HCEC 1CT (cell line): ENCODE measurements around the gene EFHC1.

Source experiments
- DNase-seq: peaks from one replicate; pipeline ENCODE4 v3.0.0-alpha.2; 2017

Gene EFHC1

DNA sequence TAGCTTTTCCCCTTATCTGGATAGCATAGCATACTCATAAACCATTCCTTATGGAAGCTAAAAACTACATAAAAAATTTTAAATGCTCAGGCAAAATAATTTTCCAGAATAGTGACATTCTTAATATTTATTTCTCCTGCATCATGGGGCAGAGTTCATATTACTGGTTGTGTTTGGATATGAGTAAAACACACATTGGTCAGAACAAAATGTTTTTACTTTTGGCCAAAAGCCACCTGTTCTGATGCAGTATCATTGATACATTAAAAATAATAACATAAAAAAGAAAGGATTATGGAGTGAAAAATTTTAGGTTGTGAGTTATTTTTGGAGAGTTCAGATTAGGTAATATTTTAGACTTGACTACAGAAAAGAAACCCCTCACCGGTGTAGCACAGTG lies 123.1 kb downstream of the EFHC1 start:
- peak; percentile 49 for DNase-seq

DNA sequence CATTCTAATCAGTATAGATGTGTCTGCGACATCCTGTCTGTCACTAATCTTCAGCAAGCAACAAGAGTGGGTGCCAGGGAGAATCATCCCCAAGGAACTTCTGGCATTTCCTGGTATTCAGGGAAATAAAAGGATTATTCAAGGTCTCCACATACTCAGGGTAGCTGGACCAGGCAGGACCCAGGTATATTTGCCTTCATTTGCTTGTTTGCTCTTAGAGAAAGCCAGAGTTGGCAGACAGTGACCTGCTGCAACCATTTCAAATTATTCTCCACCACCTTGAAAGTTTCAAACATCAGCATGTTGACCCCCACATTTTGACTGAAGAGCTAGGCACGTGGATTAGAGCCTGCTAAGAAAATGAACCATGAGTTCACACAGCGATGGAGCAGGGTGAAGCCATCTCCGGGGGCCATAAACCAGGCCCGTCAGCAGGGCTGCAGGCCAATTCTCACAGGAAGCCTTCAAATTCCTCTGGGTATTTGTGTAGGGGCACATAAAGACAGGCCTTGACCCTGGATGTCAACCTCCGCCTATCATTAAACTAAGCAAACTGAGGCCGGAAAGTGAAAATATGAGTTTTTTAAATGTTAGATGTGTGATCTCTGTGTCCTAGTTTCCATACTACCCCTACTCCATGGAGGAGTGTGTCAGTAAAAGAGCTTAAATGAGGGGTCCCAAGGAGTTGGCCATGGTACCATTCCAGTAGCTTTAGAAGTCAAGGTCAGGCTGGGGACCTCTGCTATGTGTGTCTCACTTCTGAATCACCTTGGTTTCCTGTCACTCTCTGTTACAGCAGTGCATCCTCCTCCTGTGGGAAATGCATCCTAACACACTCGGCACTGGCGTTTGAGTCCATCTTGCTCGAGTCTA lies 123.8 kb downstream of the EFHC1 start:
- peak; percentile 64 for DNase-seq

- peak; percentile 28 for DNase-seq
These were observed 124.7 kb downstream of the EFHC1 start for GRCh38 chr6:52544602-52545405.

GRCh38 chr6:52545406-52546119 lies 125.4 kb downstream of the EFHC1 start:
- DNase-seq = no peak

DNA sequence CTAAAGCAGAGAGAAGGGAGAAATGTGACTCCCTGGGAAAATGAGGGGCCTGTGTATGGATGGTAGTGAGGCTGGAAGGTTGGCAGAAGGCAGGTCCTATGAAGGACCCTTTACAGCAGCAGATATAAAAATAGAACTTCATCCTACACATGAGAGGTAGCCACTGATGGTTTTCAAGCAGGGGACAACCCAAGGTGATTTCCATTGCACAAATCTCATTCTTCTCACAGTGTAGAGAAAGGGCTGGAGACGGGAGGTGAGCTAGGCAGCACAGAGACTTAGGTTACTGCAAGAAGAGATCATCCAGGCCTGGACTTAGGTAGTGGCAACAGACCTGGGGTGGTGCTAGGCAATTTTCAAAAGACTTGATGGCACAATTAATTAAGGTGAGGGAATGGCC lies 126.0 kb downstream of the EFHC1 start:
- DNase-seq = no peak

DNA sequence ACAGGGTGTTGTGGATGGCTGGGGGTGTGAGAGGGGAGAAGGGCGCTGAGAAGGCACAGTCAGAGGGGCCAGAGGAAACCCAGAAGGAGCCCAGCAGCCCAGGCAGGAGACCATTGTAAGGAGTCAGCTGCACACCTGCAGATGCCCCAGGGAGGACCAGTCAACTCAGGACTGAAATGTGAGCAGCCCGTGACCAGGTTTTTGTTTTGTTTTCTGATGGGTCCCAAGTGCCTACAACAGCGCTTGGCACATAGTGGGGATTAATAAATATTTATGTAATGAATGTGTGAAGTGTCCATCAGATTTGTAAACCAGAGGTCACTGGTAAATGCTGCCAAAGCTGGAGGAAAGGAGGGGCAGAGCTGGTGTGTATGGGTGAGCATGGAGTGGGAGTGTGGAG lies 126.5 kb downstream of the EFHC1 start:
- no peak for DNase-seq

DNA sequence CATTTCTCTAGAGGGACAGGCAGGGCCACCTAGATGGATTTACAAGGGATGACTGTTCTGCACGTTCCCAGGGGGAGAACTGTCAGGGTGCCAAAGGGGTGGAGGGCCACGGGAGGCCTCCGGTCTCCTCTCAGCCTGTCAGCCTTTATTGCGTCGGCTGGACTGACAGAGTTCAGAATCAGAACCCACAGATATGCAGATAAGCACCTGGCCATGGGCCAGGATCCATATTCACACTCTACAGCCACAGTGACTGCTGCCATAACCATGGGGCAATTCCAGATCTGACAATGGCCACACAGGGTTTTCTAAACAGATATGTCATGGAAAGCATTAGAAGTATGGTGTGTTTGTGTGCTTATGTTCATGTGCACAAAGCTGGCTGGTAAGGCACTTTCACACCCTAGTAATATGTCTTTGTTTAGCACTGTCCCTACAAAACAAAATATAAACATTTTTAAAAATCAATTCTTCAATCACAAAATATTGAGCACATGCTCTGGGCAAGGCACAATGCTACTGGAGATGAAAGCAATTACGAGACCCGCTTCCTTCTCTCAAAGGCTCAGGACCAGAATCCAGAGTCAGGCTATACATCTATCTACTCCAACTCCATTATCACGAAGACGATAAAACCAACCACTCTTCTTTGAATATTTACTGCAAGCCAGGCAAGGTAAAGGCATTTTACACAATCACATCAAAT lies 127.7 kb downstream of the EFHC1 start:
- no peak for DNase-seq

GRCh38 chr6:52548353-52548713 lies 128.2 kb downstream of the EFHC1 start:
- DNase-seq = no peak

- DNase-seq = no peak
These were observed 128.9 kb downstream of the EFHC1 start for GRCh38 chr6:52548999-52549398.

GRCh38 chr6:52549428-52549827 lies 129.3 kb downstream of the EFHC1 start:
- DNase-seq = no peak

- DNase-seq = no peak
These were observed 130.0 kb downstream of the EFHC1 start for GRCh38 chr6:52550014-52550575.

DNA sequence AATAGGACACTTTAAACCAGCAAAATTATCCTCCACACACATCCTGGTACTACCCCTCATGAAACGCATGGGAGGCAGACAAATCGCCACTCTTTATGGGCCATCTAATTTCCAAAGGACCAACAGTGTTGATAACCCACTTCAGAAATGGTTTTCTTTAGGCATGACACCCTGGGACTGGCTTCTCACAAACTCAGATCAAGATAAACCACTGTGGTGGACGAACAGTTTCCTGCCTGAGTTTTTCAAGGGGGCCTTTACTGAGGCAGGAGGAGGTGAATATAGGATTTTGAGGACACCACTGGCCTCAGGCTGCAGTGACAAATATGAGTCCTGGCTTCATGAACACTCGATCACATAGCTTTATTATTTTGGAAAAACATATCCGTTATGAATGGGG lies 130.7 kb downstream of the EFHC1 start:
- DNase-seq = no peak

- peak; percentile 85 for DNase-seq
These were observed 131.5 kb downstream of the EFHC1 start for GRCh38 chr6:52551483-52552277.

- no peak for DNase-seq
These were observed 132.1 kb downstream of the EFHC1 start for GRCh38 chr6:52552278-52552643.

DNA sequence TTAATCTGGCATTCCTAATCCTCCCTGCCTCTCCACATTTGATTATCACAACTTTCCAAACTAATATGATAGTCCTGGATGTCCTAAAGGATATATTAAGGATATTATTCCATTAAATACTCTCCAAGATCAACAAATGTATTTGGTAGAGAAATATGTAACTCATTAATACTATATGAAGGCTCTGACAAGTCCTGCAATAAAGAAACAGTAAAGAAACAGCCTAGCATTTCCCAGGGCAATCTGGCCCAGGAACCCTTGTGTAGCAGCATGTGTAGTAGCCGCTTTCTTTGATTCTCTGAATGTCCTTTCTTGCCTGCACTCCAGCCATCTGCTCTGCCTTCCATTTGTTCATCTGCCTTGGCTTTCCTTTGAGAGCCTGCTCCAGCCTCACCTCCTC lies 133.0 kb downstream of the EFHC1 start:
- DNase-seq = no peak

GRCh38 chr6:52553719-52554118 lies 133.6 kb downstream of the EFHC1 start:
- DNase-seq = no peak

GRCh38 chr6:52554684-52555280 lies 134.6 kb downstream of the EFHC1 start:
- no peak for DNase-seq

- no peak for DNase-seq
These were observed 135.5 kb downstream of the EFHC1 start for GRCh38 chr6:52555518-52556233.

DNA sequence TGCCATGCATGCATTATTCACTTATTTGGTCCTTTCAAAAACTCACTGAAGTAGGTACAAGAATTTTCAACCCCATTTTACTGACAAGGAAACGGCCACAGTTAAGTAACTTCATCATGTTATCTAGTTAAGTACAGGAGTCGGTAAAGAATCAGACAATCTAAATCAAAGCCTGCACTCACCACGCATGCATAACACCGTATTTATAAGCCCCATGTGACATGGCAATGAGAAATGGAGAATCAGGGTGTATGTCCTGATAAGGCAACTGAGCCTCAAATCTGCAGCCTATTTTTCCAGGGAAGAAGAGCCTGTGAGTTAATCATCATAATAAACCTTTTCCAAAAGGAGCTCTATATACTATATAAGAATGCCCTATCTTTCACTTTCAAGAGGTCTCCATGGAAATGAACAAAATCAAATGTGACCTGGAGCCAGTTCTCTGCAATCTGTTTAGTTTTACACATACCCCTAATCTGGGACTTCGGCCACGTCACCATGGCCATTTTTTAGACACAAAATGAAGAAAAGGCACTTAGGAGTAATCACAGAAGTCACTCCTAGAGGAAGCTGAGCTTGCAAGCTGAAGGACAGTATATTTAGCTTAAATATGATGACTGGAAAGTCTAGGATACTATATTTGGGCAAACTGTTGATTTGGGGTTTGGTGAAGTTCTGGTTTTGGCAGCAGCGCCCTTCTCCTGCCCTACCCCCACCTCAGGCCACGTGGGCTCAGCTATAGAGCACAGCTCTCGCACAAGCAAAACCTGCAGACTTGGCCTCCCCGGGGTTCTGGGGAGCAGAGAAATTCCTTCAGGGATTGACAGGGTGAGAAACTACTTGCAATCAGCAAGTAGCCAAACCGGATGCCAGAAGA lies 137.5 kb downstream of the EFHC1 start:
- DNase-seq = peak; percentile 45
